DMS53 treated with DMSO at 0.1 percent for 48 hours (cell line): ENCODE results near the gene PVALB.
"Not testable (repeated sequence)": the region's sequence is repeated elsewhere in the genome, so short reads cannot be mapped to it uniquely, and the experiment has no call there.

Source experiments
- DNase-seq: peaks from one replicate; lab custom pipeline; 2025; ENCODE audit not compliant: unreplicated experiment; lab: John Stamatoyannopoulos, UW

PVALB gene

DNA sequence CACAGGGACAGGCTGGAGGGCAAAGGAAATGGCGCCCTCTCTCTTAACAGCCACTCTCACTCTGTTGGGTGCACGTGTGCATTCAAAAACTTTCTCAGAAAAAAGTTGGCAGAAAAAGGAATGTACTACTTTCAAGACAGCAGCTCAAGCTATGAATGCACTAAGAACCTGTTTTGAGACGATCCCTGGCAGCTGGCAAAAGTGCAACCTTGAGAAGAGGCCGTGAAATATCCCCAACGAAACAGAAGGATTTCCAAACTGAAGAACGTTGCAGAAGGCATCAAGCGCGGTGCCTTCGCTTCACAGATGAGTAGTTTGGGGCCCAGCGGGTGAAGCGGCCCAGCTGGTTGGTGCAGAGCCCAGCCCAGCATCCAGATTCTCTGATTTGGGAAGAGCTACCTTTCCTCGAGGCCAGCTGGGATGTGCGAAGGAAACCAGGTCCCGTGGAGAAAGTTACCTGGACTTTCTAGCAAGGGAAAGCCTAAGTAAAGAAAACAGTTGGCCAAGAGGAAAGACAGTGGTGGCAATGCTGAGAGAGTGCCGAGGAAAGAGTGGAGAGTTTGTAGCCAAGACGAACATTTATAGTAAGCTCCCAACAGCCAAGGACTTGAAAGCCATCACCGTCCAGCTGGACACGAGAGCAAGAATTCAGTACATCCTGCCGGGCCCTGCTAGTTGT lies 57.2 kb downstream of the PVALB start:
- no peak for DNase-seq

DNA sequence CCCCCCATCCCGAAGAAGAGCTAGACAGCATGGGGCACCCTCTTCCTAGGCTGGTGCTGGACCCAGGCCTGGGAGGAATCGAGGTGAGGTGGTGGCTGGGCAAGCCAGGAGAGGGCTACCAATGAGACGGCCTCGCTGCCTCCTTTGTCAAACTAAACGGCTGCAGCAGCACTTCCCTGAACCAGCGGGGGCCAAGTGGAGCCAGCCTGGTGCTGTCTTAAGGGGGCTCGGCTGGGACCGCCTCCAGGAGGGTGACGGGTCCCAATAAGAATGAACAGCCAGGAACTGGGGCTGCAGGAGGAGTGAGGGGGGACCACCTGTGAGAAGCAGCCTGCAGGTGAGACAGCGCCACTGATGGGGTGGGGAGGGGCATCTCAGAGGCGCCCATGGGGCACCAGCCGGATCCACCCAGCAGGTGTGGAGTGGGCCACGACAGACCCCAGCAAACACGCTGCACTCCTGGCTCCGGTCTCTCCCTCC lies 58.0 kb downstream of the PVALB start:
- no peak for DNase-seq

DNA sequence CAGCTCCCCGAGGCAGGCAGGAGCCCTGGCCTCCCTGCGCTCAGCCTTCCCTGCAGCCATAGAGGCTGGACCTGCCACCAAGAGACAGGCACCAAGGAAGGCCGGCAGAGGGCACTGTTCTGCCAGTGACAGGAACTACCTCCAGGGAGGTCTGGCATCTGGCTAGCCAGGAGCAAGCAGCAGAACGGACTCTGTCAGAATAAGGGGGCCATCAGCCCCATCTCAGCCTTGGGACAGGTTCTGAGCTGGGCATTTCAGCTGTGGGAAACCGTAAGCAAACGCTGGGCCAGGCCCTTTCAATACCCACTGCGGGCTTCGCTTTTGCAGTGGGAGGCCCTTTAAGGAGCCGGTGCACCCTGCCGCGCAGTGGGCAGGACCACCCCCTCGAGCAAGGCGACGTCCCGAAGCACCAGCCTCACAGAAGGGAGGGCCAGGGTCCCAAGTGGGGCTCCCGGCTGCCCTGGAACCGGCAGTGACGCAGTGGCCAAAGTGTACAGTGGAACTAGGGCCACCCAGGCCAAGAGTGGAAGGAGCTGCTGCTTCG lies 59.1 kb downstream of the PVALB start:
- DNase-seq: no peak

DNA sequence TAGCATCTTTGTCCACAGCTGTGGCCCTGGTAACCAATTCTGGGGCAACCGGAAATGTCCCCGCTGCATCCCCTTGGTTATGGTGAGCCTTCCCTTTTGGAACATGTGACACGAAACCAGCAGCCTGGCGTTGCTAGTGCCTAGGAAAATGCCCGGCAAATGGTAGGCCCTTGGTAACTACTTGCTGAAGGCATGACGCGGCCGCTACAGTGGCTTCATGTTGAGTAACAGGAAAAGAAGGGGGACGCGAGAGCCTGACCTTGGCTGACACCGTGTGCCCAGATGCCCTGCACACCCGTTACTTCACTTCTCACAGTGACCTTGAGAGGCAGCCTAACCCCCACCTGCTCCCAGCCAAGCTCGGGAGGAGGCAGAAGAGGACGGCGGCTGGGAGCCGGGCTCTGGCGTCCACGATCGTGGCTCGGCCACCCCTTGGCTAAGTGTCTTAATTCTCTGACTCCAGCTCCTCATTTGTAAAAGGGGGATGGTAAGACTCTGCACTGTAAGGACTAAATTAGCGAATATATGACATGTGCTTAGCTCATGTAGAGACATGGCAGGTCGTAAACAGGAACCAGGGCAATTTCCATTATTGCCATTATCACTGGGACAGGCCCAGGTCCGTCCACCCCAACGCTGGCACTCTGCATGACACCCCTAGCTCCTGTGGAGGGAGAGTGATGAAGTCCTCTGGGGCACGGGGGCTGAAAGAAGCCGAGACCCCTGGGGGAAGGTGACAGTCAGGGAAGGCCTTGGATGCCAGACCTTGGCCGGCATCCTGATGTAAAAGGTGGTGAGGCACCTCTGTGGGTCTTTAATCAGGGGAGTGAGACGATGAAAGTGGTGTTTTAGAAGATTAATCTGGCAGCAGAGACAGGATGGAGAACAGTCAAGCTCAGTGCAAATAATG lies 59.8 kb downstream of the PVALB start:
- DNase-seq: no peak

DNA sequence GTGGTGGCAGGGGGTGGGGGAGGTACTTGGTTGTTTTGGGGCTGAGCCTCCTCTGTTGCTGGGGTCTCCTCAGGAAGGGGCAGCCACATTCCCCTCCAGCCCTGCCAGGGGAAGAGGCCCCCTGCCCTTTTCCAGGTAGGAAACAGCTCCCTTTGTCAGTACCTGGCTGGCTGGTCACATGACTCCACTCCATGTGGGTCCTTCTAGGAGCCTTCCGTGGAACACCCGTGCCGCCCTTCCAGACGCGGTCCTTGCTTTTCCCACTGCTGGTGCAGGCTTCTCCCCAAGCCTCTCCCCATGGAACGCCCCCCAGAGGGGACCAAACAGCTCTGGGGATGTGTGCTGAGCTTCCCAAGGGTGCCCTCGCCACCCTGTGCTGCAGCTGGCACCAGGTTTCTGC lies 60.8 kb downstream of the PVALB start:
- no peak for DNase-seq

DNA sequence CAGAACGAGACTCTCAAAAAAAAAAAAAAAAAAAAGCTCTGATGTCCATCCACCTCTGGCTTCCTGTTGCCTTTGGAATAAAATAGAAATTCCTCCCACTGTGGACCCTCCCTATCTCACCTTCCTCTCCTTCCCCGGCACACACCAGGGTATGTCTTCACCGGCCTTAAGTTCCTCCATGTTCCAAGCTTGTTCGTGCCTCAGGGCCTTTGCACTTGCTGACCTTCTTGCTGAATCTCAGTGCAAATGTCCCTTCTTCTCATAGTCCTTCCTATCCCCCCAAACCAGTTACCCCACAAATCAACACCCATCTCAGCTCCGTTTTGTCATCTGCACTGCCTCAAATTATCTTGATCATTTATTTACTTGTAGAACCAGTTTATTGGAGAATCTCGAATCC lies 61.5 kb downstream of the PVALB start:
- DNase-seq: no peak

DNA sequence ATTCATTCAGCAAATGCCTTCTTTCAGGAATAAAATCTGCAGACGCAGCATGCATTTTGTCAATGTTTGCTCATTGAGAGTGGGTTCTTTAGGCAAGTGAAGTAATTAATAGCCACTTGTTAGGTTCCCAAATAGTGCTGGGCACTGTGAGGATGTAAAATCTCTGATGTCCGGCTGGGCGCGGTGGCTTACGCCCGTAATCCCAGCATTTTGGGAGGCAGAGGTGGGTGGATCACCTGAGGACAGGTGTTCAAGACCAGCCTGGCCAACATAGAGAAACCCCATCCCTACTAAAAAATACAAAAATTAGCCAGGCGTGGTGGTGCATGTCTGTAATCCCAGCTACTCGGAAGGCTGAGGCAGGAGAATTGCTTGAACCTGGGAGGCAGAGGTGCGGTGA lies 62.0 kb downstream of the PVALB start:
- not testable (repeated sequence) for DNase-seq

DNA sequence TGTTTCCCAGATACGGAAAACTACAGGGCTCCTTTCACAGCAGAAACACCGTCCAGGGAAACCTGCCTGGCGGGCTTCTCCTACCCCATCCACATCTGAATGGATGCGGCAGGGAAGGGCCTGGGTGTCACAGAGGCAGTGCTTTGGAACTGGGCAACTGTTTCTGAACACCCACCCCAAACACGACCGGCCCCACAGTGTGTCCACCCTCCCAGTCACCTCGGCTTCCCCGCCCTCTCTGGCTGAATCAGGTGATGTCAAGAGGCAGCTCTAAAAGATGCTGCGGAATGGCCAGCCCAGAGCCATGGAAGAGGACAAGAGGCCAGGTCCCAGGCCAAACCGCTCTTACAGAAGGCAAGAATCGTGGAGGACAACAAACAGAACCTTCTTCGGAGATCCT lies 62.9 kb downstream of the PVALB start:
- DNase-seq: no peak

DNA sequence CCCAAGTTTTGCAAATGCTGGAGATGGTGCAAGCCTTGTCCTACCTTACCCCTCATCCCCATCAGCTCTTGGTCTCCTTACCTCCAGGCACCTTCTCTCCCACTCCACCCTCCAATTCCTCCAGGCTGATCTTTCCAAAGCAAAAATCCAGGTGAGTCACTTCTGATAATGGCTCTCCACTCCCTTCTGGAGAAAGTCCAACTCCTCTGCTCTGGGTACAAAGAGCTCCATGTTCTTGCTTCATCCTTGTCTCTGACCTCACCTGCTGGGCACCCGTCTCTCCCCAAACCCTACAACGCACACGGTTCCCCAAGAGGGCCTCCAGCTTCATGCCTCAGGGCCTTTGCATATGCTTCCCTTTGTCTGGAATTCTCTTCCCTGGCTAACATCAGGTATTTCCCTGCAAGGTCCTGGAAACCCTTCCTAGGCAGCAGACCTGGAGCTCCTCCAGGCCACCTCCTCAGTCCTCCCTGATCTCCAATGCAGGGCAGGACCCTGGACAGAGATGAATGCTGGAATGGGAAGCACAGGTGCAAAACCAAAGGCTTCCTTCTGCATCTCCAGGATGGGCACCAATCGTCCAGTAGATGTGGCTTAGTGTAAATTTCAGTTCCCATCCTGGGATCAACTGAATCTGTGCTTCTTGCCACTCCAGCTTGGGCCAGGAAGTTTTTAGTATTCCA lies 63.6 kb downstream of the PVALB start:
- no peak for DNase-seq
